ENCODE data around the gene PPM1N. TPM values are rescaled to one million over a fixed set of nuclear protein-coding genes. Genes with fewer than 3 reads are reported as not detected.

The PPM1N gene
- total and polyA plus RNA-seq, 2 experiments from 2014 or later, result 0.32 to 0.63 TPM

DNA sequence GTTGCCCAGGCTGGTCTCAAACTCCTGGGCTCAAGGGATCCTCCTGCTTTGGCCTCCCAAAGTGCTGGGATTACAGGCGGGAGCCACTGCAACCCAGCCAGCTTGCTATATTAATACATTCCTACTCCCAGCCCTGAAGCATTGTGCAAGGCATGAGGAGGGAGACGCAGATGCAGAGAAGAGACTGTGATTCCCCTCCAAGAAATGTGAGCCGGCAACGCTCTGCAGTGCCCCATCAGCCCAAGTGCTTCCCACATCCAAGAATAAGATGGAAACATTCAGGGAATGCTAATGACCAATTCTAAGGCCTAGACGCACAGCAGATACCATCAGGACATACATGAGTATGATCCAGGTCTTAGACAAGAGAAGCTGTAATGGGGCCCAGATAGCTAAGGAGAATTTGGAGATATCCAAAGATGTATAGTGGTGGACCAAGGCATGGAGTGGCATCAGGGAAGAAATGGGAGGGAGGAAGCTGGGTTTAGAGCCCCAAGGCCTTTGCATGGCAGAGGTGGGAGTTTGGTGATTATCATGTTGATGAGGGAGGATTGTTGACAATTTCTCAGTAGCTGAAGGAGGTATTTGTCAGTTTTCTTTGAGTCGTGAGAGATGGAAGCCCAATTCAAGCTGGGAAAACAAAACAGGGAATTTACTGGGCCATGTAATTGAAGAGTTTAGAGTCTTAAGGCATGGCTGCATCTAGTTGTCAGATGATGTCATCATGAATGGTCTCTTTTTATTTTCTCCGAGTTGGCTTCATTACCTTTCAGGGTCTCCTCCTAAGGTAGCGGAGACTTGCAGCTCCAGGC is 2.9 kb downstream of the PPM1N start:
- whole genome bisulfite sequencing, 2 experiments (ENCODE audit: low coverage in 1 of 2, low lambda C conversion rate in 2 of 2, missing lambda C conversion rate in 2 of 2), result 57 to 64% methylated on average over 8 of the region's 8 CpGs
- no peaks in the 10 kb centered on the region for H4K20me1 ChIP-seq (ENCODE audit: insufficient read depth)
- H3K9me3 ChIP-seq (ENCODE audit: low read depth), result no peaks in the 10 kb centered on the region
- no peak overlapping the region for H2AFZ ChIP-seq
- no peaks in the 10 kb centered on the region for H3K79me2 ChIP-seq (ENCODE audit: insufficient read depth)
- in situ Hi-C loops (cut with MboI), result no loop called here
- H3K4me2 ChIP-seq (ENCODE audit: unreplicated experiment), result no peak overlapping the region
- no peaks in the 10 kb centered on the region for H3K9me2 ChIP-seq (ENCODE audit: insufficient read depth)
- peaks cover 12% of the 10 kb centered on the region; the same call in 1 of the 2 replicates for H3K4me1 ChIP-seq (ENCODE audit: insufficient read depth)
- H3K4me3 ChIP-seq, result no peak overlapping the region
- no peak overlapping the region for H3K9ac ChIP-seq
- H3K36me3 ChIP-seq (ENCODE audit: low read depth), result no peaks in the 10 kb centered on the region
- no peaks in the 10 kb centered on the region for H3K27me3 ChIP-seq (replicated peaks; ENCODE audit: insufficient read depth)
- no peak for DNase-seq
- H3F3A ChIP-seq (ENCODE audit: insufficient read depth), result peaks cover 21% of the 10 kb centered on the region; the same call in 1 of the 2 replicates
- TF ChIP-seq EZH2 (IDR thresholded peaks at IDR 0.05; ENCODE audit: insufficient read depth, poor library complexity, severe bottlenecking), result no peak
- TF ChIP-seq EZH2phosphoT487 (IDR thresholded peaks at IDR 0.05; ENCODE audit: insufficient read depth, low read depth), result no peak
- no peak overlapping the region for H3K27ac ChIP-seq

DNA sequence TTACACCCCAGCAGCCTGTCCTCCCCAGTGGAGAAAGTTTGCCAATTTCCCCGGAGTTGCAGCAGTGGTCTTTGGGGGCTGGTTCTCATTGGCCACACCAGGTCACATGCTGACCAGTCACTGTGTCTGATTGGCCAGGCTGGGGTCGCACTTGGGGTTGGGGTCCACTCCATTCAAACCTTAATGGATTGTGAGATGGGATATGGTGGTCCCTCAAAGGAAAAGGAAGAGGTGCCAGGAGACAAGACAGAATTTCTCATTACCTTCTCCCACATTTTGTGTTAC is 3.4 kb downstream of the PPM1N start:
- Histone ChIP-seq H3K4me2 (ENCODE audit: unreplicated experiment) (no peak overlapping the region), H3K27ac (no peak overlapping the region), H3K4me3 (no peak overlapping the region), H3K36me3 (ENCODE audit: low read depth) (no peaks in the 10 kb centered on the region), H3K79me2 (ENCODE audit: insufficient read depth) (no peaks in the 10 kb centered on the region), H3K9me2 (ENCODE audit: insufficient read depth) (no peaks in the 10 kb centered on the region), H2AFZ (no peak overlapping the region), H3K27me3 (replicated peaks; ENCODE audit: insufficient read depth) (no peaks in the 10 kb centered on the region), H3F3A (ENCODE audit: insufficient read depth) (peaks cover 21% of the 10 kb centered on the region; the same call in 1 of the 2 replicates), H3K9me3 (ENCODE audit: low read depth) (no peaks in the 10 kb centered on the region), H3K9ac (no peak overlapping the region), H4K20me1 (ENCODE audit: insufficient read depth) (no peaks in the 10 kb centered on the region), H3K4me1 (ENCODE audit: insufficient read depth) (peaks cover 12% of the 10 kb centered on the region; the same call in 1 of the 2 replicates)
- no peak for DNase-seq
- in situ Hi-C loops (cut with MboI), result no loop called here
- WGBS, 2 experiments (ENCODE audit: low coverage in 1 of 2, low lambda C conversion rate in 2 of 2, missing lambda C conversion rate in 2 of 2), result 20 to 31% methylated on average over 2 of the region's 2 CpGs
- TF ChIP-seq EZH2phosphoT487 (IDR thresholded peaks at IDR 0.05; ENCODE audit: insufficient read depth, low read depth), result no peak
- TF ChIP-seq EZH2 (IDR thresholded peaks at IDR 0.05; ENCODE audit: insufficient read depth, poor library complexity, severe bottlenecking), result no peak

DNA sequence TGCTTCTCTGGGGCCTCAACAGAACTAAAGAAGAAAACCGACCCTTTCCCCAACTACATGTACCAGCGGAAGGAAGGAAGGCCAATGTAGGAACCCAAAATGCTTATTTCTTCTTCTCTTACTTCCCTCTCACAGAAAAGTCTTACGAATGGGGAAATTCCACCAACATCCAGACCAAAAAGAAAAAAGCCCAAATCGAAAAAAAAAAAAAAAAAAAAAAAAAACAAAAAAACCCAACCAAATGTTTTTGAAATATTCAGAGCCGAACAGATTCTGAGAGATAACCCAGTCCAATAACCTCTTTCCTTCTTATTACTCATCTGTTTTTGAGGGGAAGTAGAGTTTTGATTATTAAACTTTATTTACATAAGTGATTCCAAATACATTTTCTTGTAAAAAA is 3.9 kb downstream of the PPM1N start:
- no peak overlapping the region for H3K4me2 ChIP-seq (ENCODE audit: unreplicated experiment)
- in situ Hi-C loops (cut with MboI), result no loop called here
- DNase-seq, result no peak
- no peaks in the 10 kb centered on the region for H3K79me2 ChIP-seq (ENCODE audit: insufficient read depth)
- peaks cover 12% of the 10 kb centered on the region; the same call in 1 of the 2 replicates for H3K4me1 ChIP-seq (ENCODE audit: insufficient read depth)
- no peaks in the 10 kb centered on the region for H3K36me3 ChIP-seq (ENCODE audit: low read depth)
- no peak overlapping the region for H3K27ac ChIP-seq
- H2AFZ ChIP-seq, result no peak overlapping the region
- no peaks in the 10 kb centered on the region for H4K20me1 ChIP-seq (ENCODE audit: insufficient read depth)
- H3K4me3 ChIP-seq, result no peak overlapping the region
- TF ChIP-seq EZH2 (IDR thresholded peaks at IDR 0.05; ENCODE audit: insufficient read depth, poor library complexity, severe bottlenecking), result no peak
- TF ChIP-seq EZH2phosphoT487 (IDR thresholded peaks at IDR 0.05; ENCODE audit: insufficient read depth, low read depth), result no peak
- peaks cover 21% of the 10 kb centered on the region; the same call in 1 of the 2 replicates for H3F3A ChIP-seq (ENCODE audit: insufficient read depth)
- 56 to 59% methylated on average over 5 of the region's 5 CpGs for WGBS, 2 experiments (ENCODE audit: low coverage in 1 of 2, low lambda C conversion rate in 2 of 2, missing lambda C conversion rate in 2 of 2)
- H3K27me3 ChIP-seq (replicated peaks; ENCODE audit: insufficient read depth), result no peaks in the 10 kb centered on the region
- no peaks in the 10 kb centered on the region for H3K9me2 ChIP-seq (ENCODE audit: insufficient read depth)
- H3K9me3 ChIP-seq (ENCODE audit: low read depth), result no peaks in the 10 kb centered on the region
- H3K9ac ChIP-seq, result no peak overlapping the region

DNA sequence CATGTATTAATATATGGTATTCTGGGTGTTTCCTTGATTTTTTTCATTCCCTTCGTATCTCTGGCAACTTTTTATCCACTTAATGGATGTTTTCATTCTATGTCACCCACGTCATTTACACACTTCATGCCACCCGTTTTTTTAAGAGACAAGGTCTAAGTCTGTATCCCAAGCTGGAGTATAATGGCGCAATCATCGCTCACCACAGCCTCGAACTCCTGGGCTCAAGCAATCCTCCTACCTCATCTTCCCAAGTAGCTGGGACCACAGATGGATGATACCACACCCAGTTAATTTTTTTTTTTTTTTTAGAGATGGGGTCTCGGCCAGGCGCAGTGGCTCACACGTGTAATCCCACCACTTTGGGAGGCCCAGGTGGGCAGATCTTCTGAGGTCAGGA is 5.7 kb downstream of the PPM1N start:
- Histone ChIP-seq H3K9me3 (ENCODE audit: low read depth) (no peaks in the 10 kb centered on the region), H3K27ac (no peak overlapping the region), H3K36me3 (ENCODE audit: low read depth) (no peaks in the 10 kb centered on the region), H2AFZ (no peak overlapping the region), H3K27me3 (replicated peaks; ENCODE audit: insufficient read depth) (no peaks in the 10 kb centered on the region), H3K4me2 (ENCODE audit: unreplicated experiment) (no peak overlapping the region), H3K4me1 (ENCODE audit: insufficient read depth) (peaks cover 9% of the 10 kb centered on the region; the same call in 1 of the 2 replicates), H3K9ac (no peak overlapping the region), H3K4me3 (no peak overlapping the region), H3K9me2 (ENCODE audit: insufficient read depth) (no peaks in the 10 kb centered on the region), H3K79me2 (ENCODE audit: insufficient read depth) (peaks cover 16% of the 10 kb centered on the region), H3F3A (ENCODE audit: insufficient read depth) (peaks cover 16% of the 10 kb centered on the region; the same call in 1 of the 2 replicates), H4K20me1 (ENCODE audit: insufficient read depth) (no peaks in the 10 kb centered on the region)
- in situ Hi-C loops (cut with MboI), result no loop called here
- TF ChIP-seq EZH2 (IDR thresholded peaks at IDR 0.05; ENCODE audit: insufficient read depth, poor library complexity, severe bottlenecking) (no peak), EZH2phosphoT487 (IDR thresholded peaks at IDR 0.05; ENCODE audit: insufficient read depth, low read depth) (no peak)
- DNase-seq, result no peak
- WGBS, 2 experiments (ENCODE audit: low coverage in 1 of 2, low lambda C conversion rate in 2 of 2, missing lambda C conversion rate in 2 of 2), result 78 to 82% methylated on average over 9 of the region's 9 CpGs
